Measurements from ENCODE around the gene DLG2.

- no peak for TF ChIP-seq RBM14 (IDR thresholded peaks at IDR 0.05; ENCODE audit: borderline replicate concordance, insufficient read depth, low read depth, low read length)
- TF ChIP-seq MYNN (IDR thresholded peaks at IDR 0.05): no peak
- no peak for TF ChIP-seq MYNN (CRISPR knock-in tag; IDR thresholded peaks at IDR 0.05)
- TF ChIP-seq ZNF384 (IDR thresholded peaks at IDR 0.05; ENCODE audit: low read depth, low read length): no peak
- TF ChIP-seq NFIX (CRISPR knock-in tag; IDR thresholded peaks at IDR 0.05; ENCODE audit: low read depth): no peak
- TF ChIP-seq MAFK (IDR thresholded peaks at IDR 0.05; ENCODE audit: low read length): no peak
- TF ChIP-seq EHMT2 (IDR thresholded peaks at IDR 0.05): no peak
- no peak for TF ChIP-seq NR3C1 (CRISPR knock-in tag; IDR thresholded peaks at IDR 0.05)
- no peak for TF ChIP-seq PREB (CRISPR knock-in tag; IDR thresholded peaks at IDR 0.05)
- no peak for TF ChIP-seq NFIC (IDR thresholded peaks at IDR 0.05)
- no peak for TF ChIP-seq CTCF (IDR thresholded peaks at IDR 0.05 in 2 of 3, conservative IDR thresholded peaks at IDR 0.05 in 1 of 3; ENCODE audit: insufficient read depth in 2 of 3, low read depth in 1 of 3, low read length in 3 of 3)
- TF ChIP-seq SP1 (CRISPR knock-in tag; IDR thresholded peaks at IDR 0.05): no peak
- no peak for TF ChIP-seq ZBTB17 (CRISPR knock-in tag; IDR thresholded peaks at IDR 0.05)
- TF ChIP-seq ZNF23 (CRISPR knock-in tag; IDR thresholded peaks at IDR 0.05): no peak
- TF ChIP-seq RFX5 (IDR thresholded peaks at IDR 0.05; ENCODE audit: low read depth, low read length): no peak
Observed at GRCh38 chr11:84420271-84420670, 1206.9 kb downstream of the DLG2 start.

Data from K562 (cell line).